ENCODE results near the gene HRH1. TPM values are rescaled to one million over a fixed set of nuclear protein-coding genes. Genes with fewer than 3 reads are reported as not detected.

Gene HRH1
- total RNA-seq, 1 donor from 2014 or later: 0.31 TPM

DNA sequence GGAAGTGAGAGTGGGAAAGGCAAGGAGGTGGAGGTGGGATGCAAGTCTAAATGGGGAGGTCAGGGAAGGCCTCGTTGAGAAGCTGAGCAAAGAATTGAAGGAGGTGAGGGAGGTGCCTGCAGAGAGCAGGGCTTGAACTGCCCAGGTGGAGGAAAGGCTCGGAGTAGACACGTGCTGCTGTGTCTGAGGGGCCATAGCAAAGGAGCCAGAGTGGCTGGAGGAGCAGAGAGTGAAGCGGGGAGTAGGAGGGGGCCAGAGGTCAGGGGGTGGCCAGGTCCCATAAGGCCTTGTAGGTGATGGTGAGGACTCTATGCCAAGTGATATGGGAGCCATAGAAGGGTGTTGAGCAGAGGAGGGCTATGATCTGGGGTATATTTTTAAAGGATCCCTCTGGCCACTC is 21.4 kb upstream of the HRH1 start:
- H3K27me3 Mint-ChIP-seq (ENCODE audit: low read depth): peaks cover 19% of the 10 kb centered on the region
- H3K4me3 Mint-ChIP-seq: no peak overlapping the region
- H3K9me3 Mint-ChIP-seq: peaks cover 3% of the 10 kb centered on the region
- TF ChIP-seq, protein P1, sequence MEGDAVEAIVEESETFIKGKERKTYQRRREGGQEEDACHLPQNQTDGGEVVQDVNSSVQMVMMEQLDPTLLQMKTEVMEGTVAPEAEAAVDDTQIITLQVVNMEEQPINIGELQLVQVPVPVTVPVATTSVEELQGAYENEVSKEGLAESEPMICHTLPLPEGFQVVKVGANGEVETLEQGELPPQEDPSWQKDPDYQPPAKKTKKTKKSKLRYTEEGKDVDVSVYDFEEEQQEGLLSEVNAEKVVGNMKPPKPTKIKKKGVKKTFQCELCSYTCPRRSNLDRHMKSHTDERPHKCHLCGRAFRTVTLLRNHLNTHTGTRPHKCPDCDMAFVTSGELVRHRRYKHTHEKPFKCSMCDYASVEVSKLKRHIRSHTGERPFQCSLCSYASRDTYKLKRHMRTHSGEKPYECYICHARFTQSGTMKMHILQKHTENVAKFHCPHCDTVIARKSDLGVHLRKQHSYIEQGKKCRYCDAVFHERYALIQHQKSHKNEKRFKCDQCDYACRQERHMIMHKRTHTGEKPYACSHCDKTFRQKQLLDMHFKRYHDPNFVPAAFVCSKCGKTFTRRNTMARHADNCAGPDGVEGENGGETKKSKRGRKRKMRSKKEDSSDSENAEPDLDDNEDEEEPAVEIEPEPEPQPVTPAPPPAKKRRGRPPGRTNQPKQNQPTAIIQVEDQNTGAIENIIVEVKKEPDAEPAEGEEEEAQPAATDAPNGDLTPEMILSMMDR (IDR thresholded peaks at IDR 0.05; ENCODE audit: unreplicated experiment): no peak
- no peak overlapping the region for H3K27ac Mint-ChIP-seq
- no peaks in the 10 kb centered on the region for H3K4me1 Mint-ChIP-seq
- no peaks in the 10 kb centered on the region for H3K36me3 Mint-ChIP-seq
- peak in 1 of 2 experiments; percentile 11 for DNase-seq (ENCODE audit: low spot score in 2 of 2, unreplicated experiment in 2 of 2)

DNA sequence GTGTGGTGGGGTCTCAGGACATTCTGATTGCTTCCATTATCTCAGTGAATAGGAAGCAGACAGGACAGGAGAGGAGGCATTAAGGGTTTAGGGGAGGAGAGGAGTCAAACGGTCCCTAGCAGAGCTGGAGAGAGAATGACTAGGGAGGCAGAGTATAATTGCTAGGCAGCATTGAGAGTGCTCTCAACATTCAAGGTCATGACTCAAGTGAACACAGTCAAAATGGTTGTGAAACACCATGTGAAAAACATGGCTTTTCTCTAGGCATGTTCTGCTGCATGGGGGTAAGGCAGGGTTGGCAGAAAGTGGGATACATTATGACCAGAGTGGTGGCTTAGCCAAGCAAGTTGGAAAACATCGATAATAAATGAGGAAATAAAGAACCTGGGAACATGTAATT is 19.5 kb upstream of the HRH1 start:
- DNase-seq (ENCODE audit: low spot score in 2 of 2, unreplicated experiment in 2 of 2): peak in 1 of 2 experiments; percentile 0
- TF ChIP-seq, protein P1 (IDR thresholded peaks at IDR 0.05; ENCODE audit: unreplicated experiment): no peak
- Mint-ChIP-seq H3K4me1 (no peaks in the 10 kb centered on the region), H3K9me3 (peaks cover 3% of the 10 kb centered on the region), H3K4me3 (no peak overlapping the region), H3K36me3 (no peaks in the 10 kb centered on the region), H3K27ac (no peak overlapping the region), H3K27me3 (ENCODE audit: low read depth) (peaks cover 17% of the 10 kb centered on the region)

DNA sequence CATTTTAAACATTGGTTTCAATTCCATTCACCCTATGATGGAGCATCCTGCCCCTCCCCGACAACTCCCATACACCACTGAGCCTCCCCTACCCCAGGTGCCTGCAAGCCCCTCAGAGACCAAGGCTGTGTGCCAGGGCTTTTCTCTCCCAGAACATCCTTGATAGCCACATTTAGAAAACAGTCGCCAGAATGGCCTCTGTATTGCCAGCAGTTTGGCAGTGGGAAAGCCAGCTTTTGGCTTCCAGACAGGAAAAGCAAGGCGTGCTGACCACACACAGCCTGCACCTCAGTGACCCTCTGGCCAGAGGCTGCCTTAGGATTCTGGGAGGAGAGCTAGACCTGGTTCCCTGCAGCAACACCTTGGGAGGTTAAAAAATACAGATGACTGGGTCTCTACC is 18.2 kb upstream of the HRH1 start:
- Mint-ChIP-seq H3K27me3 (ENCODE audit: low read depth) (peaks cover 15% of the 10 kb centered on the region), H3K27ac (no peak overlapping the region), H3K4me1 (no peaks in the 10 kb centered on the region), H3K9me3 (peaks cover 3% of the 10 kb centered on the region), H3K36me3 (no peaks in the 10 kb centered on the region), H3K4me3 (no peak overlapping the region)
- DNase-seq (ENCODE audit: low spot score in 2 of 2, unreplicated experiment in 2 of 2): peak in 1 of 2 experiments; percentile 13
- TF ChIP-seq, protein P1 (IDR thresholded peaks at IDR 0.05; ENCODE audit: unreplicated experiment): no peak

DNA sequence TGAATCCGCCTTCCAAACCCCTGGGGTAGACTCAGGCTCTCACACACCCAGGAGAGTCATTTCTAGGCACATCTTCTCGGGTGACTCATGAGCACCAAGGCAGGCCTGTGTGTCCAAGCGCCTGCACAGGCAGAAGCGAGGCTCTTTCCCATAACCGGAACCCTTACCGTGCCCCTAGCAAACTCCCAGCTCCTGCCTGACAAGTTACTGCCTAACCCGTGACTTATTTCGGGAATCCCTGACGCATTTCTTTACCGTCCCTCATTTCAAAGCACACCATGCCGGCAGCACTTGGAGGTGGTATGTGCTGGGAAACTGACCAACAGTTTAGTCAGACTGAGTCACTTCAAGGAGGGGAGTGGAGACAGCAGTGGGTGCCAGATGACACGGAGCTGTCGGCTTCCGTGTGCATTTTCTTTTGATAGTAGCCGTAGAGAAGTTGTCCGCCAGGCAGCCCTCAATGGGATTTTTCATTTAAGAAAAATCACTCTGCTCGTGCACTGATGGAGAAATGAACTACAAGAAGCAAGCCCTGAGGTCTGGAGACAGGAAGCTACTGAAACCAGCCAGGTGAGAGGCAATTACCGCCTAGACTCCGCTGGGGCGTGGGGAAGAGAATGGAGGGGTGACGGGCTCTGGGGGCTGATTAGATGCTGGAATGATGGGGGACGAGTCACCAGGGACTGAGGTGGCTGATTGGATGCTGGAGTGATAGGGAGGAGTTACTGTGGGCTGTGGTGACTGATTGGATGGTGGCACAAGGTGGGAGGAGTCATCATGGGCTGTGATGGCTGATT is 17.3 kb upstream of the HRH1 start:
- Mint-ChIP-seq H3K4me1 (no peaks in the 10 kb centered on the region), H3K36me3 (no peaks in the 10 kb centered on the region), H3K4me3 (peak overlapping the region; percentile 13), H3K27me3 (ENCODE audit: low read depth) (peaks cover 15% of the 10 kb centered on the region), H3K27ac (no peak overlapping the region), H3K9me3 (peaks cover 3% of the 10 kb centered on the region)
- no peak for DNase-seq (ENCODE audit: low spot score in 2 of 2, unreplicated experiment in 2 of 2)
- TF ChIP-seq, protein P1 (IDR thresholded peaks at IDR 0.05; ENCODE audit: unreplicated experiment): no peak

DNA sequence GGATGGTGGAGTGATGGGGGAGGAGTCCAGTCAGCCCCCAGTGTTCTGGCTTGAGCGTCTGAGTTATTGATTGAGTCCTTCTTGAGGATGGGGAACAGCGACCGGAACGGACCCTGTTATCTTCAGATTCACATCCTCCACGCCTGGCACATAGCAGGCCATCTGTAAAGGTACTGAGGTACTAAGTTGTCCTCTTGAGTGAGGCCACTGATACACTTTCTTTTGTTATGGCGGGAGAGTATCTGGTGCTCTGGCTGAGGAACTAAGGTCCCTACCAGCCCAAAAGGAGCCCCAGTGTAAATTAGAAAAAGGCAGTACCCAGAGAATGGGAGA is 16.7 kb upstream of the HRH1 start:
- Mint-ChIP-seq H3K27ac (no peak overlapping the region), H3K9me3 (peaks cover 3% of the 10 kb centered on the region)
- no peak for DNase-seq (ENCODE audit: low spot score in 2 of 2, unreplicated experiment in 2 of 2)

More for the DNA sequence above, 16.7 kb upstream of the HRH1 start:
- H3K36me3 Mint-ChIP-seq: no peaks in the 10 kb centered on the region
- TF ChIP-seq, protein P1 (IDR thresholded peaks at IDR 0.05; ENCODE audit: unreplicated experiment): no peak
- H3K4me1 Mint-ChIP-seq: no peaks in the 10 kb centered on the region
- H3K27me3 Mint-ChIP-seq (ENCODE audit: low read depth): peaks cover 18% of the 10 kb centered on the region
- no peak overlapping the region for H3K4me3 Mint-ChIP-seq

All from mesothelial cell of epicardium (in vitro differentiated cells).